Stimulated activated CD4-positive, alpha-beta T cell treated with anti-CD3 and anti-CD28 coated beads, Interleukin-2, amount 100 ng/mL, for 48 hours (primary cell): Measurements from ENCODE around the gene ADPRHL1.
"Not testable (repeated sequence)": the region's sequence is repeated elsewhere in the genome, so short reads cannot be mapped to it uniquely, and the experiment has no call there.

Source experiments
- DNase-seq, 2 donors: peaks; one replicate each; pipeline ENCODE4 v3.0.0-alpha.2; 2020

ADPRHL1 gene

GRCh38 chr13:113454936-113455335 lies 1.6 kb upstream of the ADPRHL1 start:
- DNase-seq, result no peak

GRCh38 chr13:113452466-113452865 lies 822 bp downstream of the ADPRHL1 start:
- DNase-seq, result no peak

- no peak for DNase-seq
Observed at GRCh38 chr13:113451951-113452421, 1.3 kb downstream of the ADPRHL1 start.

DNA sequence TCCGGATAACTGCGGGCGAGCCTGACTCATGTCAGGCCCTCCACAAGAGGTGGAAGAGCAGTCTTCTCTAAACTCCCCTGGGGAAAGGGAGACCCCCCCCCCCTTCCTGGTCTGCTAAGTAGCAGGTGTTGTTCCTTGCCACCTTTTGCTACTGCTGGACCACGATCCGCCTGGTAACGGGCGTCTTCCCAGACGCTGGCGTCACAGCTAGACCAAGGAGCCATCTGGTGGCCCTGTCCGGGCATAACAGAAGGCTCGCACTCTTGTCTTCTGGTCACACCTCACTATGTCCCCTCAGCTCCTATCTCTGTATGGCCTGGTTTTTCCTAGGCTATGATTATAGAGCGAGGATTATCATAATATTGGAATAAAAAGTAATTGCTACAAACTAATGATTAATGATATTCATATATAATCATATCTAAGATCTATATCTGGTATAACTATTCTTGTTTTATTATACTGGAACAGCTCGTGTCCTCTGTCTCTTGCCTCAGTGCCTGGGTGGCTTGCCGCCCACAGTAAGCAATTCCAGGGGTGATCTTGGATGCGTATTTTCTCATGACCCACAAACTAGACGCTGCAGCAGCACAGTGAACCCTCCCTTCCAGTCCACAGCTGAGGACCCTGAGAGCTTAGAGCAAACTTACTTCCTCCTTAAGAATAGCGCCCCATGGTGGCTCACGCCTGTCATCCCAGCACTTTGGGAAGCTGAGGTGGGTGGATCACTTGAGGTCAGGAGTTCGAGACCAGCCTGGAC lies 2.2 kb downstream of the ADPRHL1 start:
- DNase-seq, result not testable (repeated sequence)

DNA sequence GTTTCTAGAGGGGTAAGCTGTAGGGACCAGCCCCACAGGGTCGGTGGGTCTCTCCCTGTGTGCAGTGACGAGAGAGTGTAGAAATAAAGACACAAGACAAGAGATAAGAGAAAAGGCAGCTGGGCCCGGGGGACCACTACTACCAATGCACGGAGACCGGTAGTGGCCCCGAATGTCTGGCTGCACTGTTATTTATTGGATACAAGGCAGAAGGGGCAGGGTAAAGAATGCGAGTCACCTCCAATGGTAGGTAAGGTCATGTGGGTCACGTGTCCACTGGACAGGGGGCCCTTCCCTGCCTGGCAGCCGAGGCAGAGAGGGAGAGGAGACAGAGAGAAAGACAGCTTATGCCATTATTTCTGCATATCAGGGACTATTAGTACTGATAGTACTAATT lies 2.9 kb downstream of the ADPRHL1 start:
- DNase-seq, result not testable (repeated sequence)

GRCh38 chr13:113449693-113450347 lies 3.5 kb downstream of the ADPRHL1 start:
- DNase-seq, result no peak

GRCh38 chr13:113448885-113449692 lies 4.2 kb downstream of the ADPRHL1 start:
- peak in 1 of 2 donors; percentile 44 for DNase-seq

GRCh38 chr13:113448545-113448884 lies 4.8 kb downstream of the ADPRHL1 start:
- DNase-seq, result no peak

DNA sequence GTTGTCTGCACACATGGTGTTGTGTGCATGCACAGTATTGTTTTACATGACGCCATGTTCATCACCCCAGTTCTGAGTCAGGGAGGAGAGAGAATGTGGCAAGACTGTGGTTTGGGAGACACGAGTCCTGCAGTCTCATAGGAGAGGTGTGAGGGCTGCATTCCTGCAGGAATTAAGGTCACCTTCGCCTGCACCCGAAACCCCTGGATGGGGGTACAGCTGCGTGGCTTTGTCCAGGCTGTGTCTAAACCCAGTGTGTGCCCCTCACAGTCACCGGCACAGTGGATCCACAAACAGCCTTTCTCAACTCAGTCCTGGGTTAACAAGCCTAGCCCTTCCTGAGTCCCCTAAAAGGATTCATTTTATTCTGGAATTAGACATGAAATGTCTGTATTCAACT lies 5.7 kb downstream of the ADPRHL1 start:
- DNase-seq, result no peak

DNA sequence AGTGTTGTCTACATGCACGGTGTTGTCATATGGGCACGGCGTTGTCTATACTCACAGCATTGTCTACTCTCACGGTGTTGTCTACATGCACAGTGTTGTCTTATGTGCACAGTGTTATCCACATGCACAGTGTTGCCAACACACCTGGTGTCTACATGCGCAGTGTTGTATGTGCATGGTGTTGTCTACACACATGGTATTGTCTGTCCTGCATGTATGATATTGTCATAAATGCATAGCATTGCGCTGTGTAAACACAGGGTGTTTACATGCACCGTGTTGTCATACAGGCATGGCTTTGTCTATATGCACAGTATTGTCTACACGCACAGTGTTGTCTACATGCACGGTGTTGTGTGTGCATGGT lies 6.8 kb downstream of the ADPRHL1 start:
- DNase-seq, result no peak

- DNase-seq, result no peak
Observed at GRCh38 chr13:113445791-113446487, 7.3 kb downstream of the ADPRHL1 start.

DNA sequence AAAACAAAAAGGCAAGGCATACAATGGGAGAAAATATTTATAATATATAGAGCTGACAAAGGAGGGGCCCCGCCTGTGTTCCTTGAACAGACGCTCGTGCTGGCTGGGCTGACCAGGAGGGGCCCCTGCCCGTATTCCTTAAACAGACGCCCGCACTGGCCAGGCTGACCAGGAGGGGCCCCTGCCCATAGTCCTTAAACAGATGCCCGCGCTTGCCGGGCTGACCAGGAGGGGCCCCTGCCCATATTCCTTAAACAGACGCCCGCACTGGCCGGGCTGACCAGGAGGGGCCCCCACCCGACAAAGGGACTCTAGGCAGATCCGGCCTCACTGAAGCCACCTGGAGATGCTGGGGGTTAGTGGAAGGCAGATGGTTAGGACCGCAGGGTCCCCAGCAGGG lies 9.3 kb downstream of the ADPRHL1 start:
- no peak for DNase-seq

DNA sequence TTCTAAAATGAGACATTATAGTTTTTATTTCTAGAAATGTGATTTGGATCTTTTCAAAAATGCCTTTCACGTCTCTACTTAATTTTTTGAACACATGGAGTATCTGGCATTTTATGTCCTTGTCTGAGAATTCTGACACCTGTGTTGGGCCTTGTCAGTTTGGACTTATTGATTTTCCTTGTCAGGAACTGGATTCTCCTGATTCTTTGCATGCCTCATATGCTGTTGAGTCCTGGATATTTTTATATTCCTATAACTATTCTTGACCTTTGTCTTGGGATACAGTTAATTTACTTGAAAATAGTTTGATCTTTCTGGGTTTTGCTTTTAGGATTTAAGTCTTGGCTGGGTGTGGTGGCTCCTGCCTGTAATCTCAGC lies 10.3 kb downstream of the ADPRHL1 start:
- DNase-seq, result no peak

DNA sequence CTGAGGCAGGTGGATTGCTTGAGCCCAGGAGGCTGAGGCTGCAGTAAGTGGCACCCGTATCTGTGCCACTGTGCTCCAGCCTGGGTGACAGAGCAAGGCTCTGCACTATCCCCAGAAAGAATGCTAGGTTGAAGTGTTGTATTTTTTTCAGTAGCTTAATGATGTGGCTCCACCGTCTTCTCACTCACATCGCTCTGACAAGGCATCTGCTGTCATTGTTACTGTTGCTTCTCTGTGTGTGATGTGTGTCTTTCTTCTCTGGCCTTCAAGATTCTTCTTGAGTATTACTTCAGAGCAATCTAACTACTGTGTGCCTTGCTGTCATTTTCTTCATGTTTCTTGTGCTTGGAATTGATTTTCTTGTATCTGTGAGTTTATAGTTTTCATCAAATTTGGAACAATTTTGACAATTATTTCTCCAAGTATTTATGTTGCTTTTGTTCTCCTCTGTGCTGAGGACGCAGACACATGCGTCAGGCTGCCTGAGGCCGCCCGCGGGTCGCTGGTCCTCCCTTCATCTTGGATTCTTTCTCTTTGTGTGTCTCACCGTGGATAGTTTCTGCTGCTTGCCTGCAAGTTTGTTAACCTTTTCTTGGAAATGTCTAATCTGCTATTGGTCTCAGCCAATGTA lies 10.8 kb downstream of the ADPRHL1 start:
- no peak for DNase-seq

DNA sequence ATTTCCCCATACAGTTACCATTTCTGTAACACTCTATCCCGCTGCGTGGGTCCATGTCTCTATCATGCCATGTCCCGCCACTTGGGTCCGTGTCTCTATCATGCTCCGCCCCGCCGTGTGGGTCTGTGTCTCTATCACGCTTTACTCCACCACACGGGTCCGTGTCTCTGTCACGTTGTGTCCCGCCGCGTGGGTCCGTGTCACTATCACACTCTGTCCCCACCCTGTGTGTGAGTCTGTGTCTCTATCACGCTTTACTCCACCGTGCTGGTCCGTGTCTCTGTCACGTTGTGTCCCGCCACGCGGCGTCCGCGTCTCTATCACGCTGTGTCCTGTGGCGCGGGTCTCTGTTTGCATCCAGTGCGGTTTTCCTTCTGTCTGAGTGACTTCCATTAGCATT lies 11.6 kb downstream of the ADPRHL1 start:
- DNase-seq, result no peak

DNA sequence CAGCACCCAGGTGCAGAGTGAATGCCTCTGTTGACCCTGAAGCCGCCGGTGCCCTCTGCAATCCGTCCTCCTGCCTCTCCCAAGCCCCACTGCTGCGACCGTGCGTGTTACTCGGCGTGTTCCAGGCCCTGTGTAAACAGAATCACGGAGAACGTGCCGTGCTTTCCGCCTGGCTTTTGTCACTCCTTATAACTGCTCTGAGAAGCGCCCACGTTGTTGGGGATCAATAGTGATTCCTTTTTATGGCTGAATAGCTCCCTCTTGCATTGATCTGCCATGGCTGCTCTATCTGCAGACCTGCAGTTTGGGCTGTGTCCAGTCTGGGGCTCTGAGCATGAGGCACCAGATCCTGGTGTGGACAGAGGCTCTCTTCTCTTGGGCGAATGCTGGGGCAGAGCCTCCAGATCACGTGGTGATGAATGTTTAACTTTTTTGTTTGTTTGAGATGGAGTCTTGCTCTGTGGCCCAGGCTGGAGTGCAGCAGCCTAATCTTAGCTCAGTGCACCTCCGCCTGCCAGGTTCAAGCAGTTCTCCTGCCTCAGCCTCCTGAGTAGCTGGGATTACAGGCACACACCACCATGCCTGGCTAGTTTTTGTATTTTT lies 15.8 kb downstream of the ADPRHL1 start:
- DNase-seq, result no peak

- not testable (repeated sequence) for DNase-seq
Observed at GRCh38 chr13:113436866-113437265, 16.4 kb downstream of the ADPRHL1 start.

- DNase-seq, result not testable (repeated sequence)
Observed at GRCh38 chr13:113435907-113436306, 17.4 kb downstream of the ADPRHL1 start.

GRCh38 chr13:113433391-113433916 lies 19.8 kb downstream of the ADPRHL1 start:
- DNase-seq, result no peak

DNA sequence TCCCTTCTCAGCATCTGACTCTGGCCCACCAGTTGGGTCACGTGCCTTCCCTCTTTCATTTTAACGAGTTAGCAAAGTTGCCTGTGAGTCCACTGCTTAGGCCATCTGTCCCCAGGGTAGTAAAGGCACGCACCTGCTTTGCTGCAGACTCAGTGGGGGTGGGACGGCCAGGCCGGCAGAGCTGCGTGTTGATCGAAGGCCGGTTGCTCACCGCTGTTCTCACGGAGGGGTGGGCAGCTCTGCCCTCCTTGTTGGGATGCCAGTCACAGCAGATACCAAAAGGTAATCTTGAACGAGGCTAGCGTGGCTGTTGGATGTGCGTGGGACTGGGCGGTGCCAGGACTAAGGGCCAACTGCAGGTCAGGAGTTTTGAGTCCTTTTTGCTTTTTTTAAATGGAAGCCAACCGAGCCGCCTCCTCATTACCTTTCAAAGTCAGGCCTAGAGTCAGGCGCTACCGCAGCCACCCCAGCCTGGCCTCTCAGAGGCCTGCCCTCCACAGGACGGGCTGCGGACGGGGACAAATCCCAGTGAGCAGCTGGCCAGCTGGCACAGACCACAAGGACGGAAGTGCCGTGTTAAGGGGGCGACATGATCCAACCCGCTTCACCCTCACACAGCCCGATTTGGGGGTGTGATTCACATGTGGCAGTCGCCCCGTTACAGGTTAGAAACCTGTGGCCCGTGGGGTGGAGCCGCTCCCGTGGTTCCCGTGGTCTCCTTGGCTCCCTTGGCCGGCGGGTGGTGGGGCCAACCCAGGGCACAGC lies 20.6 kb downstream of the ADPRHL1 start:
- no peak for DNase-seq

DNA sequence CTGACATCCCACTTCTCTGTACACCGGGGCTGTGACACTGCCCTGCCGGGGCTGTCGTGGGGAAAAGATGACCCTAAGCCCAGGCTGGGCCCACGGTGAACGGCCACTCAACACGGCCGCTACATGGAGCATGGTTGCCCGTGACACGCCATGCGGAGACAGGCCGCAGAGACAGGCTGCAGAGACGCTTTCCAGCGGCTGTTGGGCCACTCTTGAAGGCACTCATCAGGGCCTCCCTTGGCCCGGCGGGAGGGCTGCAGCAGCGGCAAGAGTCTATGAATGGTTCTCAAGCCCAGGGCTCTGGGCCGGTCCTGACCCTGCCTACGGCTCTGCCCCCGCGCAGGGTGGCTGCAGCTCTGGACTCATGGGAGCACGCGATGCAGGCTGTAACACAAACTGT lies 22.1 kb downstream of the ADPRHL1 start:
- DNase-seq, result no peak
